HEK293 (cell line): ENCODE measurements around the gene HJURP.

Experiments used
- BCL11A ChIP-seq: fragments of 450-650 bp; formaldehyde crosslinking; IDR thresholded peaks from 2 replicates; pipeline ENCODE4 v1.5.1; 2016; ENCODE audit warnings: low read depth, missing biosample characterization, missing genetic modification characterization
- OSR2 ChIP-seq: fragments of 450-650 bp; formaldehyde crosslinking; IDR thresholded peaks from 2 replicates; pipeline ENCODE4 v1.5.1; 2016; ENCODE audit warnings: missing biosample characterization, missing genetic modification characterization
- ZBTB7A ChIP-seq: fragments of 450-650 bp; formaldehyde crosslinking; IDR thresholded peaks from 2 replicates; pipeline ENCODE4 v1.5.1; 2016; ENCODE audit warnings: low read depth, missing biosample characterization, missing genetic modification characterization
- ZNF239 ChIP-seq: fragments of 450-650 bp; formaldehyde crosslinking; IDR thresholded peaks from 2 replicates; pipeline ENCODE4 v1.5.1; 2016; ENCODE audit warnings: missing biosample characterization, missing genetic modification characterization
- ZNF274 ChIP-seq, 2 experiments: fragments of 200-500 bp in 1 of 2; fragments of 450-650 bp in 1 of 2; sonication (Bioruptor generic) in 1 of 2; formaldehyde crosslinking in 1 of 2; IDR thresholded peaks; 2 replicates each; pipeline versions ENCODE4 v1.5.1 to v1.6.1; 2014 to 2016; ENCODE audit warnings: borderline replicate concordance in 1 of 2, inconsistent platforms in 1 of 2, low read length in 1 of 2, missing biosample characterization in 1 of 2, missing genetic modification characterization in 1 of 2
- ZNF350 ChIP-seq: fragments of 450-650 bp; formaldehyde crosslinking; IDR thresholded peaks from 2 replicates; pipeline ENCODE4 v1.5.0; 2017; ENCODE audit warnings: missing biosample characterization, mild to moderate bottlenecking, missing genetic modification characterization
- ZNF416 ChIP-seq: fragments of 450-650 bp; formaldehyde crosslinking; IDR thresholded peaks from 2 replicates; pipeline ENCODE4 v1.5.1; 2016; ENCODE audit warnings: missing biosample characterization, missing genetic modification characterization
- TF ChIP-seq, protein P1 (sequence below): fragments of 450-650 bp; formaldehyde crosslinking; IDR thresholded peaks from 2 replicates; pipeline ENCODE4 v1.5.1; 2016; ENCODE audit warnings: missing biosample characterization, missing genetic modification characterization
- TF ChIP-seq, protein P2 (sequence below): fragments of 450-650 bp; formaldehyde crosslinking; IDR thresholded peaks from 2 replicates; pipeline ENCODE4 v1.5.1; 2016; ENCODE audit warnings: missing biosample characterization, missing genetic modification characterization
- TF ChIP-seq, protein P3 (sequence below): fragments of 450-650 bp; formaldehyde crosslinking; IDR thresholded peaks from 2 replicates; pipeline ENCODE4 v1.5.1; 2016; ENCODE audit warnings: missing biosample characterization, missing genetic modification characterization

DNA sequence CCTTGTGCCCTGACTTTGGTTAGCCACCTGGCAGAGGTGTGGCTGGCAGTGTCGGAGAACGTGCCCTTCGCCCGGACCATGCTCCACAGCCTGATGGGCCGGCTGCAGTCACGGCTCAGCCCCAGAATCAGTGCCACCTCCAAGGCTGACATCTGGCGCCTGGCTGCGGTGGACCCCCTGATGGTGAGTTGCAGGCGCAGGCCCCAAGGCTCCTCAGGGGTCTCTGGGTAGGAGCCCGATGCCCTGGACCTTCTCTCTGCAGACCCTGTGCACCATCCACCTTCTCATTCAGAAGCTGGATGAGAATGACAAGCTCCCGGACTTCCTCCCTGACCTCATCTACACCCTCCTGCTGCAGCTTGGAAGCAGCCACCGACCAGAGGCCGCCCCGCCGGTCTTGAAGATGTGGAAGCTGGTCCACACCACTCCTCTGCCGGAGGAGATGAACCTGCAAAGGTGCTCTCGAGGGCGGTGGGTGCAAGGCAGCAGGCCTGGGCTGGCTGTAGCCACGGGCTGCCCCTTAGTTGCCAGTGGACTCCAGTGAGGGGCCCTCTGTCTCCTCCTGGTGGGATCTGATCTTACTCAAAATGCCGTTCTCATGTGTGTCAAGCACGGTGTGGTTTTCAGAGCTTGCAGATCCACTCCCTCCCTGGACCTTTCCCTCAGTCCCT is 32.1 kb downstream of the HJURP start:
- TF ChIP-seq, protein P1, sequence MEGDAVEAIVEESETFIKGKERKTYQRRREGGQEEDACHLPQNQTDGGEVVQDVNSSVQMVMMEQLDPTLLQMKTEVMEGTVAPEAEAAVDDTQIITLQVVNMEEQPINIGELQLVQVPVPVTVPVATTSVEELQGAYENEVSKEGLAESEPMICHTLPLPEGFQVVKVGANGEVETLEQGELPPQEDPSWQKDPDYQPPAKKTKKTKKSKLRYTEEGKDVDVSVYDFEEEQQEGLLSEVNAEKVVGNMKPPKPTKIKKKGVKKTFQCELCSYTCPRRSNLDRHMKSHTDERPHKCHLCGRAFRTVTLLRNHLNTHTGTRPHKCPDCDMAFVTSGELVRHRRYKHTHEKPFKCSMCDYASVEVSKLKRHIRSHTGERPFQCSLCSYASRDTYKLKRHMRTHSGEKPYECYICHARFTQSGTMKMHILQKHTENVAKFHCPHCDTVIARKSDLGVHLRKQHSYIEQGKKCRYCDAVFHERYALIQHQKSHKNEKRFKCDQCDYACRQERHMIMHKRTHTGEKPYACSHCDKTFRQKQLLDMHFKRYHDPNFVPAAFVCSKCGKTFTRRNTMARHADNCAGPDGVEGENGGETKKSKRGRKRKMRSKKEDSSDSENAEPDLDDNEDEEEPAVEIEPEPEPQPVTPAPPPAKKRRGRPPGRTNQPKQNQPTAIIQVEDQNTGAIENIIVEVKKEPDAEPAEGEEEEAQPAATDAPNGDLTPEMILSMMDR (tag by site-specific recombination) = no peak
- TF ChIP-seq ZNF239 (tag by site-specific recombination) (no peak), ZNF416 (tag by site-specific recombination) (no peak), ZNF274 (IDR thresholded peaks at IDR 0.05; ENCODE audit: low read length) (no peak), ZNF274 (tag by site-specific recombination; IDR thresholded peaks at IDR 0.05; ENCODE audit: borderline replicate concordance) (no peak), ZBTB7A (tag by site-specific recombination) (no peak), ZNF350 (tag by site-specific recombination) (no peak), BCL11A (tag by site-specific recombination) (no peak), OSR2 (tag by site-specific recombination) (no peak)
- TF ChIP-seq, protein P2, sequence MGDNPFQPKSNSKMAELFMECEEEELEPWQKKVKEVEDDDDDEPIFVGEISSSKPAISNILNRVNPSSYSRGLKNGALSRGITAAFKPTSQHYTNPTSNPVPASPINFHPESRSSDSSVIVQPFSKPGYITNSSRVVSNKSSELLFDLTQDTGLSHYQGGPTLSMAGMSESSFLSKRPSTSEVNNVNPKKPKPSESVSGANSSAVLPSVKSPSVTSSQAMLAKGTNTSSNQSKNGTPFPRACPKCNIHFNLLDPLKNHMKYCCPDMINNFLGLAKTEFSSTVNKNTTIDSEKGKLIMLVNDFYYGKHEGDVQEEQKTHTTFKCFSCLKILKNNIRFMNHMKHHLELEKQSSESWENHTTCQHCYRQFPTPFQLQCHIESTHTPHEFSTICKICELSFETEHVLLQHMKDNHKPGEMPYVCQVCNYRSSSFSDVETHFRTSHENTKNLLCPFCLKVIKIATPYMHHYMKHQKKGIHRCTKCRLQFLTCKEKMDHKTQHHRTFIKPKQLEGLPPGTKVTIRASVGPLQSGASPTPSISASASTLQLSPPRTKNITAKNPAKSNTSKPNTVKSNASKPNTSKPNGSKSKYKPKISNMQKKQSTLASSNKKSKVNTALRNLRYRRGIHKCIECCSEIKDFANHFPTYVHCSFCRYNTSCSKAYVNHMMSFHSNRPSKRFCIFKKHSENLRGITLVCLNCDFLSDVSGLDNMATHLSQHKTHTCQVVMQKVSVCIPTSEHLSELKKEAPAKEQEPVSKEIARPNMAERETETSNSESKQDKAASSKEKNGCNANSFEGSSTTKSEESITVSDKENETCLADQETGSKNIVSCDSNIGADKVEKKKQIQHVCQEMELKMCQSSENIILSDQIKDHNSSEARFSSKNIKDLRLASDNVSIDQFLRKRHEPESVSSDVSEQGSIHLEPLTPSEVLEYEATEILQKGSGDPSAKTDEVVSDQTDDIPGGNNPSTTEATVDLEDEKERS (tag by site-specific recombination) = no peak
- TF ChIP-seq, protein P3, sequence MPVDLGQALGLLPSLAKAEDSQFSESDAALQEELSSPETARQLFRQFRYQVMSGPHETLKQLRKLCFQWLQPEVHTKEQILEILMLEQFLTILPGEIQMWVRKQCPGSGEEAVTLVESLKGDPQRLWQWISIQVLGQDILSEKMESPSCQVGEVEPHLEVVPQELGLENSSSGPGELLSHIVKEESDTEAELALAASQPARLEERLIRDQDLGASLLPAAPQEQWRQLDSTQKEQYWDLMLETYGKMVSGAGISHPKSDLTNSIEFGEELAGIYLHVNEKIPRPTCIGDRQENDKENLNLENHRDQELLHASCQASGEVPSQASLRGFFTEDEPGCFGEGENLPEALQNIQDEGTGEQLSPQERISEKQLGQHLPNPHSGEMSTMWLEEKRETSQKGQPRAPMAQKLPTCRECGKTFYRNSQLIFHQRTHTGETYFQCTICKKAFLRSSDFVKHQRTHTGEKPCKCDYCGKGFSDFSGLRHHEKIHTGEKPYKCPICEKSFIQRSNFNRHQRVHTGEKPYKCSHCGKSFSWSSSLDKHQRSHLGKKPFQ (tag by site-specific recombination) = no peak
